NCI-H1417 treated with DMSO at 0.1 percent for 48 hours (cell line): ENCODE measurements around the gene RXRA.

Experiments used
- DNase-seq: peaks from one replicate; lab custom pipeline; 2025; lab: John Stamatoyannopoulos, UW

The RXRA gene

DNA sequence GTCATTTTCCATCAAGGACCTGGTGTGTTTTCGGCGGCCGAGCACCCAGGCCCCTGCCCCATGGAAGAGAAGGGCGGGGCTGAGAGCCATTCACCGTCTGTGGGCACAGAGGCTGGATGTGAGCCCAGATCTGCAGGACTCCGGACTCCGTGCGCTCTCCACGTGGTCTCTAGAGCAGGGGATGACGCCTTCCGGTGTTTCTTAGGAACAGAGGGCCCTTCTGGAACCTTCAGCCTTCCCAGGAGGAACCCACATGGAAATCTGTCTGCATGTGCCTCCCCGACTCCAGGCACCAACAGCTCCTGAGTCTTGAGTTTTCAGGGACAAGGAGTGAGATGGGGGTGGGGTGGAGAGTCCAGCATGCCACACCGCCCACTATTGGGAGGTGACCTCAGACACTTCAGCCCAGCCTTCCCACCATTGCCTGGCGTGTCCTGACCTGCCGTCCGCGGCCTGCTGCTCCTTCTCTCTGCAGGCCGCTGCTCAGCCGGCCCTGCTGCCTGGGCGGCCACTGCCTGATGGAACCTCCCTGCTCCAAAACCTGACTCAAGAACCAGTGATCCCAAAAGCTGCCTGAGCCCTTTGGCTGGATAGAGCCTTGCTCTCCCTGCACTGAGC, 2.4 kb upstream of the RXRA start:
- no peak for DNase-seq

DNA sequence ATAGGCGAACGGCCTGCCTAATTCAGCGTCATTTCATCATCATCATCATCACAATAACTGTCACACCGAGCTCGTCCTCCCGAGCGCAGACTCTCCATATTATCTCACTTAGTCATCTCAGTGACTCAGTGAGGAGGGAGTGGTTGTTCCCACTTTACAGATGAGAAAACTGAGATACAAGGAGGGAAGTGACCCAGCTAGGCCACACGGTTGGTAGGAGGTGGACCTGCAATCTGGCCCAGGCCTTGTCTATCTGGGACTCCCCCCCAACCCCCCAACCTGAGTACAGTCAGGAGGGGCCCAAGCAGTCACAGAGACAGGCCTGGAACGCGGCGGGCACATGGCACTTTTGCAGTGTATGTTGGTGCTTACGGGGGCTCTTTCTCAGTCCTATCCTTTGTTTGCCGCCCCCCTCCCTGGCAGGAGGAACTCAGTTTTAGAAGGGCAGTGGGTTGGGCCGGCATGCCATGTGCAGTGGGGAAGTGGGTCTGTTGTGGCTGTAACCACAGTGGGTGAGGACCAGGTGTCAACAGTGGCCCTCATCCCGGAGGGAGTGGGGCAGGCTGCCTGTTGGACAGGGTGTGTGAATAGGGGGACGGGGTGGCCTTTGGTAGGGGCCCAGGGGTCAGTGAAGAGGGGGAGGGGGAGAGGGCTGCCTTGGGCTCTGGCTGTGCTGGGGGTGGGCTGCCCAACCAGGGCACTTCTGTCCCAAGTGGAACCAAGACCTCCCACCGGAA, 1.7 kb upstream of the RXRA start:
- no peak for DNase-seq

DNA sequence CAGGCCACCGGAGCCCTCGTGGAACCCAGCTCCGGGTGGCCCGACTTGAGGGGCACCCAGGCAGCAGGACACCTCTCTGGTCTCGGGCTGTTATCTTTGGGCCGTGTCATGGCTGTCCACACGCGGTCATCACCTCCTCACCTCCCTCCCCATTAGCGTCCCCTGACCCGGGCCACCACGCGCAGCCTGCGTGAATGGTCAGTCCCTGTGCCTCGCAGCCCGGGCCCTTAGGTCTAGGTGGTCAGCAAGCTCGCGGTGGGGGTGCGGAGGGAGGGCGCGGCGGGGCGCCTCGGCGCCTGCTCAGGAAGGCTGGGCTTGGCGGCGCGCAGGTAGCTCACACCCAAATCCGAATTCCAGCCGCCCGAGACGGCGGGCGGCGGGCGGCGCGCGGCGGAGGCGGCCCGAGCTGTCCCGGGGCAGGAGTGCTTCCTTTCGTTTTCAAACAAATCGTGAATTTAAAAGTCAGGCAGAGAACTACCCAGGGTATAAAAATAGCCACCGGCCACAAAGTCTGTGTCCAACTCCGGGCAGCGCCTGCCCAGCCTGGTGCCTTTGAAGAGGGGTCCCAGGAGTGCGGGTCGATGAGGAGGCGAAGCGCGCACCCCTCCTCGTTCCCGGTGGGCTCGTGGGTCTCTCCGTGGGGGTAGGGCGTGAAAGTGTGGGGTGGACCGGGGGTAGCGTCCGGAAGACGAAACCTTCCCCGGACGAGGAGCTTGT, 1.0 kb upstream of the RXRA start:
- DNase-seq = no peak

DNA sequence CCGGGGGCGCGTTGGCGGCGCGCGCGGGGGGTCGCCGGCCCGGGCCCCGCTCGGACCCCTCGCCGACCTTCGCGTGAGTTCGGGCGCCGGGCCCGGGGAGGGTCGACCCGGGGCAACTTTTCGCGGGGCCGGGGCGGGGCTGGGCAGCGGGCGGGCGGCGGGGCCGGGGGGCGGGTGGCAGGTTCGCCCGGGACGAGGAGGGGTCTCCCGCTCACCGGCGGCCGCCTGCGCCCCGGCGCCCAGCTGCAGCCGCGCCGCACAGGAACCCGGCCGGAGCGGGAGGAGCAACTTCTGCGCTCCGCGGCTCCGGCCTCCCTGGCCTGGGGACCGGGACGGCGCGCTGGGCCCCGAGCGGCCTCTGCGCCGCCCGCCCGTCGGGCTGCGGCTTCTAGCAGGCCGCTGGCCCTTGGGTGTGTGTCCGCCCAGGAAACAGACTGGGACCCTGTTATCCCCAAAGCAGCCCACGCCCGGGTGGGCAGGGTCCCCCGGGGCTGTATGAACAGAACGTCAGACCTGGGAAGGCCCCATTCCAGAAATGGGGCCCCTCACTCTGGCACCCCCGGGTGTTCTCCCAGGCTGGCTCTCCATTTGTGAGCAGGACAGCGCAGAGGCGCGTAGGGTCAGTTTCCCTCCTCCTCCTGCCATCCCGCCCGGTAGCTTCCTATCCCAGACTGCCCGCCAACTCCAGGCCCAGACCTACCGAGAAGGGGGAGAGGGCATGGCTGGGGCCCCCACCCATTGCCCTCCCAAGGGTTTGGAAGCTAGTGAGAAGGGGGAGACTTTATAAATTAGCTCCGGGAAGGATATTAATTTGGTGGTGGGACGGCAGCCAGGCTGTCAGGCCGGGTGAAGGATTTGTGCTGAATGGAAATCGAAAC, 708 bp downstream of the RXRA start:
- no peak for DNase-seq

DNA sequence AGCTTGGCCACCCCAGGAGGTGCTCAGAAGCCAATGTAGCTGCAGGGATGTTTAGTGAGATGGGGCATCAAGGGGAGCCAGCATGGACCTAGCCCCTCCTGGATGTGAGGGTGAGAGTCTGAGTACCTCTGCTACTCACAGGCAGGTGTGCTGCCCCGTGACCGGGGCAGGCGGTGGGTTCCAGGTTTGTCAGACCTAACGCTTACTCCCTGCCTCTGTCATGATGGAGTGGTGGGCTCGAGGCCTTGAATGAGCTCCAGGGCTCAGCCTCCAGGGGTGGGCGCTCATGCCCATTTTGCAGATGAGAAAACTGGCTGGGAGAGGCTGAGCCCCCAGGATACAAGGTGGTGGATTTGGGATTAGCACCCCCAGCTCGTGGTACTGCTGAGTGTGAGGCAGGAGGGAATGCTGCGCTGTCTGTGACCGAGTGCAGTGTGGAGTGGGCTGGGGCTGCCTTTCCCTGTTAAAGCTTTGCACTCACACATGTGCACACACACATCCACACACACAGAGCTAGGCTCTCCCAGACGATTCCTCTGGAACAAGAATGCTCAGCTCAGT, 1.5 kb downstream of the RXRA start:
- DNase-seq = no peak

DNA sequence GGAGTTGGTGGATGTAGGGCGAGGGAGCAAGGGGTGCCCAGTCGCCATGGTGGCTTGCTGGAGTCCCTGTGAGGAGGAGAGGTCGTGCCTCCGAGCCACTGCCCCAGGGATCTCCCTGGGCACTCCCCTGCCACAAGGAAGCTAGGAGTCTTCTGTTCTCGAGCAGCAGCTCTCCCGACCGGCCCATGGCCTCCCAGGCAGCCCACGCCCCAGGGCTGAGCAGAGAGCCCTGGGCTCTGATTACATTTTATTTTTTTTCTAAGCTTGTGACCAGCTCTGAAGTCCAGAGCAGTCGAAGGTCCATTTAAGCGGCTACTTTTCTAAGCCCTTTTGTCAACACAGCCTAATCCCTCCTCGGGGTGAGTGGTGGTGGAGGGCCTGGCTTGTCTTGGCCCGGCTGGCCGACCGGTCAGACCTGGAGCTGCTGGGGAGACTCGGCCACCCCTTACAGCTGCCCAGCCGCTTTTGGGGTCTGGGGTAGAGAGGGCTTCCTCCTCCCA, 2.1 kb downstream of the RXRA start:
- DNase-seq = no peak

DNA sequence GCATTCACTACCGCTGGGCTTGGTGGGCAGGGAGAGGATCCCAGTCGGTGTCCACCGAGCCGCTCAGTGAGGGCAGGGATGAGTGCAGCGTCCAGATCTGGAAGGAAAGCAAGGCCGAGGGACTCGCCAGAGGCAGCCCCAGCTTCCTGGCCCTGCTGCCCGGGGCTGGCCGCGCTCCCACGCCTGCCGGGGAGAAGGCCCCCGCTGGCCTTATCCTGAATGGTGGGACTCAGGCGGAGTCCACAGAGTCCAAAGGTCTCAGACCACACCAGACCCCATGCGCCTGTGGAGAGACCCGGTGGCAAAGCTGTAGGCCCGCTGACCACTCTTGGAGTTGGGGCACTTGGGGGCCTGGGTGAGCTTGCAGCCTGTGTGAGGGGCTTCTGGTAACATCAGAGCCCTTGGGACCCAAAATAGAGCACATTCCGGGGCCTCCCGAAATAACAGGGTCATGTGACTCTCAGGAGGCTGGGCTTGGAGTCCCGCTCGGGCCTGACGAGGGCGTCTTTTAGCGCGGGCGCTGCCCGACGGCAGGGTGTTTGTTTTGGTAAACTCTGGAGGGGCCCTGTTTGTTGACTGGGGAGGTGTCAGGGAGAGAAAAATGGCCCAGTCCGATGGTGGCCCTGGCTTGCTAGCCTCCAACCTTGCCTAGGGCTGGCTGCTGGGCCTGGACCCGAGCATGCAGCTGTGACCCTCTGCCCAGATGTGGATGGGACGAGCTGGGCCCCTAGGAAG, 2.8 kb downstream of the RXRA start:
- DNase-seq = no peak

DNA sequence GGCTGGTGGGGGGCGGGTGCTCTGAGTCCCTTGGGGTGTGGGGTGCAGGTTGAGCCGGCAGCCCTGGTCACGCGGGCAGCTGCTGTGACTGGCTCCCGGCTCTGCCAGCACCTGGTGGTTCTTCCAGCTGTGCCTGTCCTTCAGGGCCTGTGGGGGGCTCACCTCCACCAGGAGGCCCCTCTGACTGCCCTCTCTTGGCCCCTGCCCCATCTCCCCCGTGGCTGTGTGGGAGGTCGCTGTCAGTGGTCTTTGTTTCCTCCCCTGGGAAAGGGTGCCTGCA, 3.3 kb downstream of the RXRA start:
- no peak for DNase-seq

DNA sequence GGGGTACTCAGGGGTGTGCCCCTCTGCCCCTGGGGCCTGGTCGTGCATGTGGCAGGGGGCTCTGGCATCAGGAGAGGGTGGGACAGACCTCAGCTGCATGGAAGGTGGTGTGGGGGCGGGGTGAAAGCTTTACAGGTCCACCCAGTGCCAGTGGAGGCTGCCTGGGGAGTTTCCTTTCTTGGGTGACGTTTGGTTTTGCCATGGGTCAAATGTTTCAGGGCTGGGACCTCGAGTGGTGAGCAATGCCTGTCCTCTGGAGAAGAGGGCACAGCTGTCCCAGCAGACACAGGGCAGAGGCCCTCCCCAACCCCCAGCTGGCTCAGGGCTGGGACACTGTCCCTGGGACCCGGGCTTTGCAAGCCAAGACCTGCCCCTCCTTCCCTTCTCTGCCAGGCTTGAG, 3.6 kb downstream of the RXRA start:
- DNase-seq = no peak

DNA sequence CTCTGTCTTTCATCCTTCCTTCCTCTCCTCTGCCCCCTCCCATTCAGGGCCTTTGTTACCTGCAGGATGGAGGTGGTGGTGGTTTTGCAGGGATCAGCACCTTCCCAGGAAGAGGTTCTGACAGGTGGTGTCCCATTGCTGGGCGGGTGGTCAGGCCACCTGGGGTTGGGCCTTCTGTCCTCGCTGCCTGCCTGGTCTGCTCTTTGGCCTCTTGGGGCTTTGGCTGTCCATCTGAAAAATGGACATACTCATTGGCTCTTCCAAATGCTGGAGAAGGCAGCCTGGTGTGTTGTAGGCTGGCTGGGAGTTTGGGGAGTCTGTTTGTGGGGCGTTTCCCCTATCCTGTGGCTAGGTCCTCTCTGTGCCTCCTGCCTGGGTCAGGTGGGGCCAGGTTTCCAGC, 4.3 kb downstream of the RXRA start:
- no peak for DNase-seq

DNA sequence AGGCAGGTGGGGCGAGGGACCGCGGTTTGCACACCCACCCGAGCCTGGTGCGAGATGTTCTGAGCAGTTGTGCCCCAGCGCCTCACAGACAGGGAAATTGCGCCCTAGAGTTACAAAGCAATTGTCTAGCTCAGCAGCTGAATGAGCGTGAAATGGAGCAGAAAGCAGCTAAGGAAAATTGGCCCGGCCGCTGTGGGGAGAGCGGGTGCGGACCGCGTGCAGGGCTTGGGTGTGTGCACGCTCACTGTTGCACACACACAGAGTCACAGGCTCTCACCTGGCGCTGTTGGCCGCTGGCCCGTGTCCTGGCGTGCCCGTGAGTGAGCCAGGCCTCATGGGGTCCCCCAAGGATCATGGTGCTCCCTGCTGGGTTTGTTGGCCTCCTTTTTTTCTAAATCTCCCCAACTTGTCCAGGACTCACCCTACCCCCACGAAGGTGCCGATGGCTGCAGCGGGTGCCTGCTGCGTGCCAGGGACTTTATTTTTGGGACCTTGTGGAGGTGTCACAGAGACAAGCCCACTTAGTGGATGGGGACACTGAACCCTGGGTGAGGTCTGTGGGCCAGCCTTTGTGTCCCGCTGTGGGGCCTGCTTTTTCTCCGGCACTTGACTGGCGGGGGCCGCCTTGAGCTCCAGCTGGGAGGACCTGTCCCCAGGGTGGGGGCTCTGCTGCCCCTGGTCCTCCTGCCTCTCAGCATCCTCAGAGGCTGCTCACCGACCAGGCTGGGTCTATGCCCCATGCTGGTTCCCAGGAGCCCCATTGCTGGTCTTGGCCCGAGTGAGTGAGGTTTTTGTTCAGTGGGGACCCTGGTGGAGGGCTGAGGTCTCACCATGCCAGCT, 5.2 kb downstream of the RXRA start:
- no peak for DNase-seq

DNA sequence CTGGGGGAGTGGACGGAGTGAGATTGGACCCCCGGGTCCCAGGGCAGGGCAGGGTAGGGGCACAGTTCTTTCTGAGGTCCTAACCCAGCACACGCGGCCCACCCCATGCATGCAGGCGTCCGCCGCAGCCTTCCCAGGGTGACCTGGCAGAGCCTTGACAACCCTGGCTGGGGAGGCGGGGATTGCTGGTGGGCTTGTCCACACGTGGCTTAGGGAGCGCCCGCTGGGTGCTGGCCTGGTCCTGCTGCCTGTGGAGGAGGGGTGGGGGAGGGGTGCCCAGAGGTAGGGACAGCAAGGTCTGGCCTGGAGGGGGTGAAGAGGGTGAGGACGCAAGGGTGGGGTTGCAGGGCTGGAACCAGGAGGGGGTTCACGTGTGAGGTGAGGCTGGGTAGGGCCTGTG, 6.0 kb downstream of the RXRA start:
- DNase-seq = no peak

DNA sequence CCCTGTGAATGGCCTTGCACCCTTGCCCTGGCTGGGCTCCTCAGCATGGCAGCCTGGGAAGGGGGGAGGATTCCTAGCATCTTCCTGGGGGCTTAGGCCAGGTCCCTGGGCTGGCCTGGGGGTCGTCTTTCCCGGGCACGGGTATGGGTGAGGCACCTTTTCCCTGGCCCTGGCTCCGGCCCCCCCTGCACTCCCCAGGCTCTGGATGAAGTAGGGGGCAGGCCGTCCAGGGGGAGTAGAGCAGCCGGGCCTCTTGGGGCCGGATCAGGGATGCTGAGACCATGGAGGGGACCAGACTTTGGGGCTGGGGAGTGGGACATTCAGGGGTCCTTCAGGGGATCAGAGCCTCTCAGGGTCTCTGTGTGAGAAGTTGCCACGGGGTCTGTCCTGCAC, 6.6 kb downstream of the RXRA start:
- no peak for DNase-seq

DNA sequence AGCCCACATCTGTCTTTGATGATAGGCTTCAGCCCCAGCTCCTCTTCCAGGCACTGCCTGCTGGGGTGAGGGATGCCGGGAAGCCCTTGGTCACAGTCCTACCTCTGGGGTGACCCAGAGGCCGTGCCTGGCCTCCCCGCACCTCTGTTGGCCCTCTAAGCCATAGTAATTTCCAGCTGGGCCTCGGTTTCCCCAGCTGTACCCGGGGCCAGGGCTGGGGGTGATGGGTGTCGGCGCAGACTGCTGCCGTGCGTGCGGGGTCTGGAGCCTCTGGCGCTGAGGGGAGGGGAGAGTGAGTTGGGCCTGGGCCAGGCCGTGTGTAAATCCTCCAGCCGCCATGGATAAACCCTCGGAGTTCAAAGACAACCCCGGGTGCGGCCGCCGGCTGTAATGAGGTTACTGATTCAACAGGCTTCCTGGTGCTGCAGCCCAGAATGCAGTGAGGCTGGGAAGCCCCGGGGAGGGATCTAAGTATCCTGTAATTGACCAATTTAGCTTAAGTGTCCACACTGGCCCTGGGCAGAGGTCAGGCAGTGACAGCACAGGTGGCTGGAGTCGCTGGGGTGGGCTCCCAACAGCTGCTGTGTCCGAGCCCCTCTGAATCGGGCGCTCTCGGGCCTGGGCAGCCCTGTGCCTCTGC, 7.1 kb downstream of the RXRA start:
- no peak for DNase-seq

DNA sequence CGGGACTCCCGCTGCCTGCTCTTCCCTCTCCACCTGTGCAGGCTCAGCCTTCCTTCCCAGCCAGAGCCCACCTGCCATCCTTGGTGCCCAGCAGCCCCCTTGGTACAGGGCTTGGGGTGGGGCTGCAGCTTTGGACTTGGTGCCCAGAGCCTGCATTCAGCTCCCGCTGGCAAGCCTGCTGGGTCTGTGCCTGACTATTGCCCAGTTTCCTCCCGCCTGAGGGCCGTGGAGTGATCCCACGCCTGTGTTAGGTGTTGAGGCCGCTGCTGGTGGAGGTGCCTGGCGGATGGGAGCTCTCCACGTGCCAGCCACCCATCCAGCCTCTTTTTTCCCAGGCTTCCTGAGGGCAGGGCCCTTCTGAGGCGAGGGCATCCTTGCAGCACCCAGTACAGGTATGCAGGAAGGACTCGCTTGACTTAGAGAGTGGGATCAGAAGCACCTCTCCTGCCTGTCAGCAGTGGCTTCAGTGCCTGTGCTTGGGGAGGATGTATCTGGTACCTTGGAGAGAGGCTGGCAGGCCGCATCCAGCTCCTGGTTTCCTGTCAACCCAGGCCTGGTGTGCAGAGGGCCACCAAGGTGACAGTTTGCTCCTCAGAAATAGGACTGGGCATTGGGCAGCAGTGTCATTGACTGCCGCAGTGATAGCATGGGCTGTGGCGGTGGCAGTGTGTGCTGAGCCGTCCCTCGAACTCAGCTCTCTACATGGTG, 7.8 kb downstream of the RXRA start:
- DNase-seq = no peak

DNA sequence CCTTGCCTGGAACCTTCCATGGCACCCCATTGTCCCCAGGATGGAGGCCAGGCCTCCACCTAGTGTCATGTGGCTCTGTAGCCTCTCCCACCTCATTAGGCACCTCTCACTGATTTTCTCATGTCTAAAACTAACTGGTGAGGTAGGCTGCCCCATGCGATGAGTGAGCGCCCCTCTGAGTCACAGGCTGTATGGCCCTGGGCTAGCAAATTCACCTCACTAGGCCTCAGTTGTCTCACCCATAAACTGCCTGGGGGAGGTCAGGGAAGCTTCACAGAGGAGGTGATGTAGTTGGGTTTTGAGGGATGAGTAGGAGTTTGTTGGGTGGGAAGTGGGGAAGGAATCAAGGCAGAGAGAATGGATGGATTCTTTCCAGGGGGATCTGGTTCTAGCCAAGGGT, 8.8 kb downstream of the RXRA start:
- no peak for DNase-seq

DNA sequence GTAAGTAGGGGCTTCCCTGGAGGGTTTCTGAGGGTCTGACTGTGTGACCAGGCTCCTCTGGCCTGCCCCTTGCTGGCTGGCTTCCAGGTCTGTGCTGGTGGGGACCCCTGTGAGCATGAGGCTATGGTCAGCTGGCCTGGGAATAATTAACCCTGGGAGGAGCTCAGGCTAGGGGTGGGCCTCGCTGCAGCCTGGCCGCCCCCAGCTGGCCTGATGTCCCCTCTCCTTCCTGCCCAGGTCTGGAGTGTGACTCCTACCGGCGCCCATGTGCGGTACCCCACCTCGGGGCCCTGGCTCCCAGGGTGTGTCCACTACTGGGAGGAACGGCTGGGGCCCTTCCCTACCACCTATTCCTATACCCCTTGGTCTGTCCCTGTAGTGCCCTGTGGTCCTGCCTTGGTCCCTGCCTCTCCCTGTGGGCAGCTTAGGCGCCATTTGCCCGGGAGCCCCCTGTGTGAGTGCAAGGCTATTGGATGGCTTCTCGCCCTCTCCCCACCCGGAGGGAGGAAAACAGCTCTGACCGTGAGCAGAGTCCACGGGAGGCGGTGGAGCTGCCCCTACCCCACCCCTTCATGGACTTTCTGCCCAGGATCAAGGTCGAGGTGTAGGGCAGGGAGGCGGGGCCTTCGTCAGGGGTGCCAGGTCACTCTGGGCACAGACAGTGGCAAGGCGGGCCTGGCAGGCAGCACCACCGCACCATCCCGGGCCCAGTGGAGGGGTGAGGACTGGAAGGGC, 9.4 kb downstream of the RXRA start:
- DNase-seq = no peak

DNA sequence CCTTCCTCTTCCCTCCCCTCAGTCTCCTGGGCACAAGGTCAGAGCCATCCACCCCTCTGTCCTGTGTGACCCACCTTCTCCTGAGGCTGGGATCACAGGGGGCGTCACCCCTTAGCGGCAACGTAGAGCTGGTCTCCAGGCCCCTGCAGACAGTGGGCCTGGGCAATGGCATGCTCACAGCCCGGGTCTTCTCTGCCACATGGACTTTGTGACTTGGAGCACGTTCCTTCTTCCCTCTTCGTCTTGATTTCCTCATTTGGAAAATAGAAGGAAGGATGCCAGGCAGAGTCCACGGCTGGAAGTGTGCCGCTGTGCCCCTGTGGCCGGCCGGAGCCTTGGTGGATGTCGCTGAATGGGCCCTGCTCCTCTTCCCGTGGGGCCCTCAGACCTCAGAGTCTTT, 10.0 kb downstream of the RXRA start:
- no peak for DNase-seq

DNA sequence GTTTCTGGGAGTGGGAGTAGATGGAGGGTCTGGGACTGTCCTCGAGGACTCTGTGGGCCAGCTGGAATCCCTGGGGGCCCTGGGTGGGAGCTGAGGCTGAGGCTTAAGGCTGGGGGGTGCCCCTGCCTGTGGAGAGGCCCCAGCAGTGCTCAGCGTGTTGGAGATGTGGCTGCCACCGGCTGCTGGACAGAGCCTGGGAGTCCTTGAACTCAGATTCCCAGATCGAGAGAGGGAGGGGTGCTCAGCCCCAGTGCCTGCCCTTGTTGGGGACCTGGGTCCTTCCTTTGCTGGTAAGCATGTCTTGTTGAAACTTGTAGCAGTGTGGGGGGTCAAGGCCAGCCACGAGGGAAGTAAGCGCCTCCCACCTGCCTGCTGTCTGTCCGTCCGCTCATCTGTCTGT, 10.7 kb downstream of the RXRA start:
- no peak for DNase-seq
